Left forelimb (tissue), 1 donor: ENCODE measurements around the gene TIPRL.

Source experiments
- DNase-seq: peaks from one replicate; pipeline ENCODE4 v3.0.0-alpha.2; 2018; ENCODE audit warnings: low spot score

TIPRL gene

GRCh38 chr1:168213349-168213748 lies 34.6 kb downstream of the TIPRL start:
- DNase-seq = no peak

DNA sequence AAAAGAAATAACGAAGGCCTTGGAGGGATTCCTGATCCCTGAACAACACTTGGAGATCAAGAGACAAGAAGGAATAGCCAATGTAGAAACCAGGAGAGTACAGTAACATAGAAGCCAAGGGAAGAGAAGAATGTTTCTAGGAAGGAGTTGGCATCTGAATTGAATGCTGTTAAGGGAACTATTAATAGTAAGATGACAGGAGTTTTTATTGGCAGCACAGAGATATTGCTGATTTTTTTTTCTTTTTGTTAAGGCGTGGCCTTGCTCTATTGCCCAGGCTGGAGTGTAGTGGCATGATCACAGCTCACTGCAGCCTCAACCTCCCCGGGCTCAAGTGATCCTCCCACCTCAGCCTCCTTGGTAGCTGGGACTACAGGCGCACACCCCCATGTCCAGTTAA lies 37.4 kb downstream of the TIPRL start:
- no peak for DNase-seq

DNA sequence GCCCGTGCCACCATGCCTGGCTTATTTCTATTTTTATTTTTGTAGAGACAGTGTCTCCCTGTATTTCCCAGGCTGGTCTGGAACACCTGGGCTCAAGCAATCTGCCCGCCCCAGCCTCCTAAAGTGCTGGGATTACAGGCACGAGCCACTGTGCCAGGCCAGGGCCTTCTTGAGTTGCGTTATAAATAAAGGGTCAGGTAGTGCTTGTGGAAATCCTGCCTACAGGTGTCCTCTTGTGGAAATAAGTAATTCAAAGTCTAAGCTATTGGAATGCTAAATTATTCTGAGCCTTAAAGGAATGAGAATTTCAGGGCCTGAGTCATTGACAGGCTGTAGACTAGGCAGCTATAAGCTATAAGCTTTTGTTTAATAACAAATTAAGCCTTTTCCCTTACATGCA lies 38.9 kb downstream of the TIPRL start:
- no peak for DNase-seq

DNA sequence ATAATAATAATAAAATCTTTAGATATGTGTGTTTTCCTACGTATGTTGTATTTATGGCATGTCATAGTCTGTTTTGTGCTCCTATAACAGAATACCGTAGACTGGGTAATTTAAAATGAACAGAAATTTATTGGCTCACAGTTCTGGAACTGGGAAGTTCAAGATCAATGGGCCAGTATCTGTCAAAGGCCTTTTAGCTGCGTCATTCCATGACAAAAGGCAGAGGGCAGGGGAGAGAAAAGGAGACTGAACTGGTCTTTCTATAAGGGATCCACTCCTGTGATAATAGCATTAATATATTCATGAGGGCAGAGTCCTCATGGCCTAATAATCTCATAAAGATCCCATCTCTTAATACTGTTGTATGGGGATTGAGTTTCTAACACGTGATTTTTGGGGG lies 39.9 kb downstream of the TIPRL start:
- no peak for DNase-seq

GRCh38 chr1:168220470-168220871 lies 41.7 kb downstream of the TIPRL start:
- DNase-seq = no peak

DNA sequence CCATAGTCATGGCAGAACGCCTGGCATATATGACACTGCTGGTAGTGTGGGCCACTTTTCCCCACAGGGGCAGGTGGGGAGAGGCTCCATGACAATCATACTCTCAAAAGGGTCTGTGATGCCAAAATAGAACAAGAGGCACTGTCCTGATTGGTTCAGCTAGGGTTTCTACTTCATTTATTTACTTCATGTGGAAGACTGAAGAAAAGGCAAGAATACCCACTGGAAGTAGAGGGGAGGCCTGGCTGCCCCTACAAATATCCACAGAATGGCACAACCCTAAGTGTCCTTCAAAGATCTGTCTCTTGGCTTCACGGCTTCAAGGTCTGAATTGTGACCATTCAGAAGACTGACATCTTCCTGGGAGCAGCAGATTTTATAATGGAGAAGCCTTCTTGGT lies 42.5 kb downstream of the TIPRL start:
- DNase-seq = no peak

- DNase-seq = no peak
Observed at GRCh38 chr1:168223261-168223660, 44.5 kb downstream of the TIPRL start.

DNA sequence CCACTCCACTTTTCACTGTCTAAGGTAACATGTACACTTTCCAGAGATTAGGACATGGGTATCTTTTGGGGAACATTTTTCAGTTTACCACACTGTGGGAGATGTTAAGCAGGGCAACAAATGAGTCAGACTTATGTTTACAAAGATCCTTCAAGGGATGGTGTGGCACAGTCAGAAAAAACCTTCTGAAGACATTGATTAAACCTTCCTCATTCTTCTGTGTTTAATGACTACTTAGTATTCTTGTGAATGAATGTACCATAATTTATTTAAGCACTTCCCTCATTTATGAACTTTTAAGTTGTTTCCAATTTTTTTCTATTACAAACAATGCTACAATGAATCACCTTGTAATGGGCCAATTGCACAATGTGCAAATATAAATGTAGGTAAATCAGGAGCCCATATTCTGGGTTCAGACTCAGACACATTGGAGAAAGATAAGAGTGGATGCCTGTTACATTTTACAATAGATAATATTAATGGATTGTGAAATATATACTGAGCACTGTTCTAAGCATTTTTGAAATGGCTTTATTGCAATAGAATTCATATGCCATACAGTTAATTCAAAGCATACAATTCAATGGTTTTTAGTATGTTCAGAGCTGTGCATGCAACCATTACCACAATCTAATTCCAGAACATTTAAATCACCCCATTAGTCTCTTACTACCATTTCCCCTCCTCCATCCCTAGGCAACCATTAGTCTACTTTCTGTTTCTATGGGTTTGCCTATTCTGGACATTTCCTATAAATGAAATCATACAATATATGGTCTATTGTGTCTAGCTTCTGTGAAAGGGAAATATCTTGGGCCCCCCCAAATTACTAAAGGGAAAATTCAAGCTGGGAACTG lies 45.1 kb downstream of the TIPRL start:
- DNase-seq = no peak

GRCh38 chr1:168224991-168225390 lies 46.2 kb downstream of the TIPRL start:
- DNase-seq = no peak

GRCh38 chr1:168225476-168226190 lies 46.9 kb downstream of the TIPRL start, which contains the start of gene SFT2D2:
TSS of gene SFT2D2 (plus strand) at chr1:168226004. CDS start at chr1:168226080, 76 bp downstream.
- peak; percentile 89 for DNase-seq

DNA sequence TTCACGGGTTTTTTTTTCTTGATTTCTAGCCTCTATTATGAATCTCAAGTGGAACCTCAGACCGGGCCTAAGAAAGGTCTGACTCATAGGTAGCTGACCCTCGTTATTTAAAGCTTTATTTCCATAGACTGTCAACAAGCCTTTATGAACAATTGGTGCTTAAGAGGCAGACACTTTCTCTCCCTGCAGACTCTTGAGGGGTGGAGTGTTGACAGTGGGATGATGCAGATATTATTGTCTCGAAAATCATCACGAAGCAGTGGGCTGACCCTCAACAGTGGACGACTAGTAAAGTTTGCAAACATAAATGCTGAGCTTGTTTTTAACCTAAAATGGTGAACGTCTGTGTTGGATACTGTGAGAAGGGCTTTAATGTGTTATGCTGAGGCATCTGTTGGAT lies 48.9 kb downstream of the TIPRL start:
- DNase-seq = no peak

DNA sequence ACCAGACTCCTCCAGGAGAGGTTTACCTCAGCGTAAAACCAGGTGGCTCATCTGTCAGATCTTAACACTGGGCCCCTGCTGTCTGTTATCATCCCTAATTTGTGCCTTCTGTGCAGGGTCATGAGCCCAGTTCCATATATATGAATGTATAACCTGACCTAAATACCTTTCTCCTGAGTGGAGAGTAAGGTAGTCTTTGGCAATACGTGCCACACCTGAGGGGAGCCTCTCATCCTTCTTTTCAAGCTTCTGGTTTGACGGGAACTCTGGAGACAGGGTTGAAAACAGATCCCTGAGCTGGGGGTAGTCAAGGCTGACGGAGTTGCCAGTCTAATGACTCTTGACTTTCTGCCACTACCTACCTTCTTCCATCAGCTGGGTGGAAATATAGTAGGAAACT lies 51.1 kb downstream of the TIPRL start:
- DNase-seq = no peak

- no peak for DNase-seq
Observed at GRCh38 chr1:168230709-168231108, 51.9 kb downstream of the TIPRL start.

DNA sequence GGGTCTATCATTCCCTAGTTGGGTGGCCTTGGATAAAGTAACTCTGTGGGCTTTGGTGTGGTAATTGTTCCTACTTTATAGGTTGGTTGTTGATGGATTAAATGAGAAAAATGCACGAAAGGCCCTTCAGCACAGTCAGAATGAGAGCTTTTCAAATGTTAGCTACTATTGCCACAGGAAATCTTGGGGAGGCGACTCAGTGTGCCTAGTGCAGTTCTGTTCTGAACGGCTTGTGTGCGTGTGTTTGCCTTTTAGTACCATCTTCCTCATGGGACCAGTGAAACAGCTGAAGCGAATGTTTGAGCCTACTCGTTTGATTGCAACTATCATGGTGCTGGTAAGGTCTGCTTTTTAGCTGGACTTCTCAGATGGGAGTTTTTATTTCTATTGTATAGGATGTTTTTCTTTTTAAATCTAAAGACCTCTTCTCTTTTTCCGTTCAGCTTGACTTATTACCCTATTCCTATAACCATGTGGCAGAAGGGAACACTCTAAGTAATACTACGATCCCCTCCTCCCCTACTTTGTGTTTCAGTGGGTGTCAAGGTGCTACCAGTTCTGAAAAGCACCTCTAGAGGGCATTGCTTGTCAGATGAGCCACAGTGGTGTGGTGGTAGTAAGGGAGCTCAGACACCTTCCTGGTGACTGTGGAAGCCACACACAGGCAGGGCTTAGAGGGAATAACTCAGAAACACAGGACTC lies 56.2 kb downstream of the TIPRL start:
- DNase-seq = no peak

DNA sequence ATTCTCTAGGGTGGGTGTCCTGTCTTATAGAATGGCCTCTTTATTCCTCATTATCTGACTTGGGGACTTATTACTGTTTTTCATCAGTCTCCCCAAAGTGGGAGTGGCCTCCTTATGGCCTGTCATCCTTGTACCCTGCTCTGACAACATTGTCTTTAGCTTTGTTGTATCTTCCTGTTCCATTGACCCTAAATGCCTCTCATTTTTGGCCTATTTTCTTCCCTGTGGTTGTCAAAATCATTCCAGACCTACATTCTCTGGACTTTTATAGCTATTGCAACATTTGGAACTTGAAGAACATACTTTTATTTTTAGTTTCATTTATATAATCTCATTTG lies 56.8 kb downstream of the TIPRL start:
- no peak for DNase-seq

GRCh38 chr1:168235937-168236336 lies 57.2 kb downstream of the TIPRL start:
- DNase-seq = no peak

GRCh38 chr1:168236836-168237611 lies 58.3 kb downstream of the TIPRL start:
- no peak for DNase-seq

- DNase-seq = no peak
Observed at GRCh38 chr1:168243198-168243597, 64.4 kb downstream of the TIPRL start.

GRCh38 chr1:168243636-168244212 lies 65.0 kb downstream of the TIPRL start:
- no peak for DNase-seq

DNA sequence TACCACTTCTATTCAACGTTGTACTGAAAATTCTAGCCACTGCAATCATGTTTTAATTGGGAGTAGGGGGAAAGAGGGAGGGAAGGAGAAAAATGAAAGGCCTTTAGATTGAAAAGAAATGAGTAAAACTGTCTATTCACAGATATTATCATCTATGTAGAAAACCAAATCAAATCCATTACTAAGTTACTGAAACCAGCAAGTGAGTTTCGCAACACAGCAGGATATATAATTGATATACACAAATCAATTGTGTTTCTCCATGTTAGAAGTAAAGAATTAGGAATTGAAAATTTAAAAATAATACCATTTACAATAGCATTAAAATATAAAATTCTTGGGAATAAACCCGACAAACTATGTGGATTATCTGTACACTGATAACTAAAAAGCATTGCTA lies 66.3 kb downstream of the TIPRL start:
- DNase-seq = no peak

DNA sequence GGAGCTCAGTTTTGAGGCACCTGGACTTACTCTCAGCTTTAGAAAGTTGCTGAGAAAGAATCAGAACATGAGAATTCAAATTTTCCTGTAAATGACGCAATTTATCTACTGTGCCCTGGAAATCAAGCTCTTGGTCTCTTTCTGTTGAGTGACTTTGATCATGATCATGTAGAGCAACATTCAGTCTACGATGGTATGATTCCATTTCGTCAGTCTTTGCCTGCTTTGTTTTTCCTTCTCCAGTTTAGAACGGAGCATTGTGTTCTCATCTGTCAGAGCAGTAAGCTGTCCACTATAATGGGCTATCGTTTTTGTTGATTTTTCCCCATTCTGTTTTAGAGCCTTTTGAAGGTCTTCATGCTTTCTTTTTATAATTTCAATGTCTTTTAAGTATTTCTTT lies 67.7 kb downstream of the TIPRL start:
- DNase-seq = no peak
